Fibroblast of skin of left quadriceps (primary cell): Measurements from ENCODE around the gene PRDM1.

Experiments used
- DNase-seq, 2 experiments: peaks; one replicate each; pipeline ENCODE4 v3.0.0-alpha.2; 2013; ENCODE audit warnings: low read depth in 2 of 2

The PRDM1 gene

DNA sequence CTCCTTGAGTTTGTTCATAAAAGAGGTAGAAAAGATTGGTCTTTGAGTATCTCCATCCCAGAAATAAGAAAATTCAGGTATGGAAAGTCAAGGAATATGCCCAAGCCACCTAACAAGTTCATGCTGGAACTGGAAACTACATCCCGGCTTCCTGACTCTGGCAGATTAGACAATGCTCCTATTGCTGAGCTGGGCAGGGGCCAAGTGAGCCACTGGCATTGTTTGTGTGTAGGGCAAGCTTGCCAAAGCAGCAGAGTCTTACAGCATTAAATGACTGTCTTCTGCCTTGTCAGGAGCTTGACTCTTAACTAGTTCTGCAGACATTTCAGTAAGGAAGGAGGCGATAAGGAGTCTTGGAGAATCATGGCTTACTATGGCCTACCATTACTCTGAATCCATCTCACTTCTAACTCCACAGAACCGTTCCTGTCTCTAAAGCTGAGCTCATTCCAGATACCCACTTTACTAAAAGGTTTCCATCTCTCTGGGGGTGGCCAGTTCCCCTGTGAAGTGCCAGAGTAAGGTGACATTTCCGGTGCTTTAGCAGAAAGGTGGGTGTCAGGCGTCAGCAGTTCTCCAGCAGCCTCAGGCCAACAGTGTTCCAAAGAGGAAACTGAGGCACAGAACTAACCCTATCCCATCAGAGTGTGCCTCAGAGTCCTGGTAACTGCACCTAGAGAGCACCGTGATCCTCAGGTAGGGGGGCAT, 30.1 kb downstream of the PRDM1 start:
- DNase-seq: no peak

DNA sequence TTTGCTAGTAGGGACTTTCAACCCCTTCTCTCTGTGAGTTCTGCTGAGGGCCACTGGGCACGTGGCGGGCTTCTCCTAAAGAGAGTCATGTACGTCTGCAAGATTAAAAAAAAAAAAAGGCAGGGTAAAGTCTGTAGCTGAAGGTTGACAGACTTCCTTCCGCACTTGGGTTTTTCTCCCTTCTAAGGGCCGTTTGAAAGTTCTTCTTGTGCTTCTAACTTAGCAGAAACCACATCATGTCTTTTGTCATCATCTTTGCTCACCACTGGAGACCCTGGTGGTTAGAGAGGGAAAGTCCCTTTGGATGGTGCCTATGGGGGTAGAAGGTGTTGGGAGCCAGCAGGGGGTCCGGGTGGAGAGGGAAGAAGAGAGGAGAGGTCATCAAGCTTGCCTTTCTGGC, 31.4 kb downstream of the PRDM1 start:
- no peak for DNase-seq

DNA sequence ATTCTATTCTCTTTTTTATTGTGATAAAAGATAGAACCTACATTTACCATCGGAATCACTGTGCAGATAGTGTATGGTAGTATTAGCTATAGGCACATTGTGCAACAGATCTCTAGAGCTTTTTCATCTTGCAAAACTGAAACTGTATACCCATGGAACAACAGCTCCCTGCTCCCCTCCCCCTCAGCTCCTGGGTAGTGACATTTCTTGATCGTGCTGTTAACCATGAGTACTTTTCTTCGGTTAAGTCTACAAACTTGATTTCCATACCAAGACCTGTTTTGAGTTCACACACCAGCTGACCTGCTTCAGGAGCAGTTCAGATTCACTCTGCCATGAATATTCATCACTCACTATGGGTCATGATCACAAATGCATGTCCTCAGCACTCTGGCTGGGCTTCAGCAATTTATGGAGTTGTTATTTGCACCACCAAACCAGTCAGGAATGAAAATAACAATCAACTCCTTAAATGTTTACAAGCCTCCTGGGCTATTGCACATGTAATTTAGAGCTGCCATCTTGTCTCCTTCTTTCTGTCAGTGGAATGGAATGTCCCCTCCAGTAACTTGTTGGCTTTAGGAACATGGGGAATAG, 32.8 kb downstream of the PRDM1 start:
- DNase-seq: no peak

DNA sequence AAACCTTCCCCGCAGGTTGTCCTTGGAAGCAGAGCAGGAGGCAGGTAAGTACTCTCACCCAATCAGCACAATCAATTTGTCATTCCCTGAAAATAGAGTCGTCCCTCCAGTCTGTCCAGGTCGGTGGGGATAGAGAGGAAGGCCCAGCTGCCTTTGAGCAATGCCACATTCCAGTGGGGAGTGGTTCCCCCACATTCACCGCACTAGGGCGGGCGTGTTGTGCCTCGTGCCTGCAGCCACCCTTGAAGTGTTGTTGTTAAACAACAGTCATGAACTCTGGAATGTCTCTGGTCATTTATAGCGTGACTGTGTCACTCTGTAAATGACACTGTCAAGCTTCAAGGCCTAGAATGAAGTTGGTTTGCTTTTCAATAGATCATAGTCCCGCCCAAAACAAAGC, 33.4 kb downstream of the PRDM1 start:
- no peak for DNase-seq

DNA sequence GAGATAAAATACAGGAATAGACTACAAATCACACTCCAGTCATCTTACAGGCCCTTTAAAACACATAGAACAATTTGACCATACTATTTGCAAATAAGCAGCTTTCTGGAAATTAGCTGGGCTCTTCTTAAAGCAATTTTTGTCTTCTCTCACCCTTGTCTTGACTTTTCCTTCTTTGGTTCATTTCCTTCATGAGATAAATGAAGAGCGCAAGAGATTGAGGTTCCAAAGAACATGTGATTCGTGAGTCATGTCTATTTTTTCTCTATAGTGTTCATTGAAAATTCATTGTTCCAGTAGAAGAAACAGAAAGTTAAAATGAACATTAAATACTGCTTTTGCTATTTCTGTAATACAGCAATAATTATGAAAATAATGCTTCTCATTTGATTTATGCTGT, 33.9 kb downstream of the PRDM1 start:
- no peak for DNase-seq

DNA sequence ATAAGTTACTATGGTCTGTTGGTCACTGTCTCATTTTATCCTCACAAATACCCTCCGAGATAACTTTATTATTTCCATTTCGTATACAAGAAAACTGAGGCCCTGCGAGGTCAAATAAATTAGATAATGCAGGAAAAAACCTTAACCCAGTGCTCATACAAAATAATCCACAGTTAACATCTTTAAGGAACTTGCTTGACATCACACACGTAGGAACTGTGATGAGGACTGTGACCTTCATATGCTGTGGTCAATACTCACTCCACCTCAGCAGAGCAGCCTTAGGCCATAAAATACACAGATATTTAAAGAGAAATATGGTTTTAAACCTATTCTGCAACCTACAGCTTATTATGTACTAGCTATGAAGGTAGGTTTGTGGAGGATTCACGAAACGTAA, 34.3 kb downstream of the PRDM1 start:
- no peak for DNase-seq

DNA sequence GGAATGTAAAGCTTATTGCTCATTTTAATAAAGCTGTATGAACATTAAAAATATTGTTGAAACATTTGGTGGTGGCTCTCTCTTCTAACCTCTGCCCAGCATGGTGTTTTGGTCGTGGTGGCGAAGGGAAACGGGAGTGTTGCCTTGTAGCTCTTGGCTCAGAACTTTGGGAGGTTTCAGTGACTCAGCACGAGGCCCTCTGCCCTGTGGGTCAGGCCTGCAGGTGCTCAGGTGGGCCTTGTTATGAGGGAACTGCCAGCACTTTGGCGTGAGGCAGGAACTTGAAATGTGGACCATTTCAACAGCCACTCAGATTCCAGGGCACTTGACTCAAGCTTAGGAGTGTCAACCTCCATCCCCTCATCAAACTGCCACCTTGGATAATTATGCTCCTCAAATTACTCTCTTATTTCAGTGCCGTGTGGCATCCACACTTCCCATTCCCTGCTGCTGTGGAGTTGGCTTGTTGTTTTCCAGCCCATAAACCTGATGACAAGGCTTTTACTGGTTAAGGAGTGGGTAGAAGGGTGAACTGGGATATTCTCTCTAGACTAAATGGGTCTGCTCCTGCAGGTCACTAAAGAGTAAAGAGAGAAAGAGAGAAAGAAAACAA, 36.3 kb downstream of the PRDM1 start:
- no peak for DNase-seq

DNA sequence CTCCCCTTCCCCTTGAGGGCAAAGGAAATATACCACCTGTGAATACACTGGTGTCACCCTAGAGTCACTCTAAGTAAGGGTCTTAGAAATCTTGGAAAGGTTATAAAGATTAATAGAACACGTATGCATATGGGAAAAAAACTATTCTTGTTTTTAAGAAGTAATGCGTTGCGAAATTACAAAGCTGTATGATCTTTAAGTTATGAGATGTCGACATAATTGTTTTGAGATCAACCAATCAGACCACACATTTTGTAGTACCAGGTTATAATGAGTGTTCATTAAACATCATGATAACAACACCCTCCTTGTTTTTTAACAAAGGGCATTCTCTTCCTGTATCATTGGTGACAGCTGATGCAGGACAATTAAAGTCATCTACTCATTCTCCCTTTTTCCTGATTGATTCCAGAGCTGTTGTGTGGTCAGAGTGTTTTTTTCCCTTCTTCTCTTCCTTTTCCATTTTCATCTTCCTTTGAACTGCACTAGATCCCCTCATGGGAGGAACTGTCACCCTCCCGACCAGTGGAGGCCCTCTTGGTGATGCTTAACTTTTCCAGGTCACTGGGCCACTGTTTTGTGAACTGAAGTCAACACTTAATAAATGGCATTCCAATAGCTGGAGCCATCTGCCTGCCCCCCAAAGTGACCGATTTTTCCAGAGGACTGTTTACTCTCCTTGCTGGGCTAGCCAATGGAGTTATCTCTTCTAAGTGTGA, 37.0 kb downstream of the PRDM1 start:
- no peak for DNase-seq

DNA sequence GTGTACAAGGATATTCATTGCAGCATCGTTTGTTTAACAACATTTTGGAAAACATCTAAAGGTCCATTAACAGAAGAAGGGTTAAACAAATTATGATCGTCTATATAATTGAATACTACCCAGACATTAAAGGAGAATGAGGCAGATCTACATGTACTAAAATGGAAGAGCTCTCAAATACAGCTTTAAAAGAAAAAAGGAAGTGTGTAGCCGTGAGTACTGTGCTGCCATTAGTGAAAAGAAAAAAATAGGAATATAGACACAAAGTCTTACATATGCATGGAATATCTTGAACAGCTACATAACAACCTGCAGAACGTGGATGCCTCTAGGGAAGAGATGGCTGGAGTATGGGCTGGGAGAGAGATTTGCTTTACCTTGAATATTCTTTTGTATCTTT, 37.9 kb downstream of the PRDM1 start:
- no peak for DNase-seq

DNA sequence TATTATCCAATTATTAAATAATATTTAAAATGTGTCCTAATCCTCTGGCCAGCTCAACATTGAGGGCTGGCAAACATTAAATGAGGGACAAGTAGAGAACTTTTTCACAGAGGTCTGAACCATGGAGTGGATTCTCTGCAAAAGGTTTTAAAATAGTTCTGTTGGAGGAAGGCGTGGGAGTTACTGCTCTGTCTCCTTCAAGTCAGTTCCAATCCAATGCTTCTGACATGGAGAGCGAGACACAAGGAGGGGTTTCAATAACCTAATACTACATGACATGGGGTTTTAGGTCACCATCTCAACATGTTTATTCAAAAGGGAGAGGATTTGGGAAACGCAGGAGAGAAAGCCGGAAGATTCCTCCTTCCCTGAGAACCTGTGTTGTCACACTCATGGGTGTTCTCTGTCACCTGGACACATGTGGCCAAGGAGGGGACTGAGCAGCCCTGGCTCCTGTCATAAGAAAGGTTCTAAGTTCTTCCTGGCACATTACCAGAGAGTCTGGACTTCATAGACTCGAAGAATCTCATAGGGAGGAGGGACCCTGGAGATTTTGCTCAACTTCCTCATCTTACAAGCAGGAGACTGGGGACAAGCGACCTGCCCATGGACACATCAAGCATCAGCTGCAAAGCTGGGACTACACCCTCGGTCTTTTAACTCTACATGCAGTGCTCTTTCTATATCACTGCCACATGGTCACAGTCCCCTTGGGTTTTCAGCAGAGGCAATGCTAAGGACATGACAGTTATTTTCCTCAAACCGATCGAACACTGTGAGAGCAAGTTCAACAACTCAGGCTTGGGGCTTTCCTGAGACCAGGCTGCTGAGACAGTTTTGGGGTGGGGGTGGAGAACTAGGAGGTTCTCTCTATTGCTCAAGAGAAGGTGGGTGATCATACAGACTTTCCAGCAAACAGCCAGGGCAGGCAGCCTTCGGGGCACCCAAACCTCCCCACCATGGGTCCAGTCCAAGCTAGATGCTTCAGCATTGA, 38.6 kb downstream of the PRDM1 start:
- no peak for DNase-seq

DNA sequence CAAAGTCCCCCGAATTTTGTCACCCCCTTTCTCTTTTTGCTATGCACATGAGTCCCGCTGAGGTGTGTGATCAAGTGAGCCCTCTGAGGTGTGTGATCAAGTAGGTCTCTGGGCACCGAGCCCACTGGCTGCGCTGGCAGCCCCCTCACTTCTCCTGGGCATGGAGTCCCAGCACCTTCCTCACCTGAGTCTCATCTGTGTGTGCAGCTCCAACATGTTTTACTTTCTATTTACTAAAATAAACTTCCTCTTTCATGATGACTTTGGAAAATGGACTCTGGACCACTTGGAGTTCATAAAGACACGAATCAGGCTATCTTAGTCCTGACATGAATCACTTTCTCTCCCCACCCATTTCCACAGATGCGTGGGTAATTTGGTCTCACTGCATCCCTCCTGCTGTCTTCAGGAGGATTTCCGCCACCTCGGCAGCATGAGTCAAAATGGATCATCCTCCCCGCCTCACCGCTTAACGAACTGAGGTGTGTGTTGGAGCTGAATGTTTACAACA, 39.8 kb downstream of the PRDM1 start:
- no peak for DNase-seq

DNA sequence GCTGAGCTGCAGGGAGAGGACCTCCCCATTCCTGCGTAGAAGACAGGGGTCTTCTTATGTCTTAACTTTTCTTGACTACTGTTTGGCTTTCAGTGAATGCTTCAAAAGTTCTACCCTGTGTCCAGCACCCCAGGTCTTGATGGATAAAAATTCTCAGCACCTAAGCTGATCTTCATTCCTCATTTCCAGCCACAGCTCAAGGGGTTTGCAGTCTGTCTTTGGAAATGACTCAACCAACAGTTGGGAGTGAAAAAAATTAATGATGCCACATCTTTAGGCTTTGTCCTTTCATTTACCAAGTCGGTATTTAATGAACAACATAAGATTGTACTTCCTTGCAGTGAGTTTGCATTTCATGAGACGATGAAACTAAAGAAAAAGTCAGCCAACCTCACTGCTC, 40.3 kb downstream of the PRDM1 start:
- DNase-seq: no peak

DNA sequence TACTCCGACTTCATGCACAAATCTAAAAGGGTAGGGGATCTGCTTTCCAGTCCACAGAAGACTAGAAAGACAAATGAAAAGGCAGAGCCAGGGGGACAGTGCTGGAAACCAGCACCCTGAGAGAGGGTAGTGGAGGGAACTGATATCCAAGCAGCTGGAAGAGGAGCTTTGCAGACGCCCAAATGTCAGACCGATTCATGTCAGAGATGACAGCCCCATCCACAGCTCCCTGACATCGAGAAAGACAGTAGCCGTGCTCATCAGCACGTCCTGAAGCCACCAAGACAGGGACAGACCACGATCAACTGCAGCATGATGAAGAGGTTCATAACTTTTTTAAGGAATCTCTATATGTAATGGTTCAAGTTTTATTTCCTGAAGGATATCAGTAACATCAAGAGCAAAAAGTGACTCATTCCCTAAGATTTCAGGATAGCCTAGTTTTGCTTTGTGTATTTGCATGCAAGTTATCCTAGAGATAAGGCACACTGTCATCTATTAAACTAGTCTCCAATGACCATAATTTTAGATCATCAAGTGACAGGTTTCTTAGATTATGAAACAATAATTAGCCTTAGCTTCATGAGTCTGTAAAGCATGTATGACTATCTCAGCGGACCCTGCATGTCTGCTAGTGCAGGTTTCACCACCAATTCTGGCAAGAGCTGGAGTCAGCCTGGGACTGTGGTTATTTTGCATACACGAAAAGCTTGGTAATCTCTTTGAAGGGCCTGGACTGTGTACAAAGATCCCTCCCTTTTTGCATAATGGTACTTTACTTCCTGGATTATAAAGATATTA, 43.0 kb downstream of the PRDM1 start:
- peak; percentile 79 to 82 for DNase-seq

DNA sequence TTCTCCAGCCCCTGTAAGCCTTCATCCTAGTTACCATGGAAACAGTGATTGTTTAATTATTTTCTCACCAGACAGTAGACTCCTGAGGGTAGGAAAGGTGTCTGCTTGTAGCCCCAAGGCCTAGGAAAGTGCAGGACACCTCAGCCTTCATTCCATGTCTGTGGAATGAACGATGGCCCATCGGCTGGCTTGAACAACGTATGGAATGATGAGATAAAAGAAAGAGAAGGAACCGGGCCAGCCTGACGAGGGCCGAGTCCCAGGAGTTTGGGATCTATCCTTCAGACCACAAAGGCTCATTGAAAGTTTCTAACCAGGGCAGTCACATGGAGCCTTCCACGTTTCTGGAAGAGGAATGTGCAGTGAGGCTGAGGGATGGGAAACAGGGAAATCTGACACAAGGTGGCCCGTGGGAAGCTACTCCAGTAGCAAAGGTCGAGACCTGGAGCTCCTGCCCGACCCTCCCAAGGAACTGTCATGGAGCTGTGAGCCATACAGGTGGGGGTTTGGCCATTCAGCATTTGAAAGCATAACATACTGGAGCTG, 46.1 kb downstream of the PRDM1 start:
- no peak for DNase-seq

DNA sequence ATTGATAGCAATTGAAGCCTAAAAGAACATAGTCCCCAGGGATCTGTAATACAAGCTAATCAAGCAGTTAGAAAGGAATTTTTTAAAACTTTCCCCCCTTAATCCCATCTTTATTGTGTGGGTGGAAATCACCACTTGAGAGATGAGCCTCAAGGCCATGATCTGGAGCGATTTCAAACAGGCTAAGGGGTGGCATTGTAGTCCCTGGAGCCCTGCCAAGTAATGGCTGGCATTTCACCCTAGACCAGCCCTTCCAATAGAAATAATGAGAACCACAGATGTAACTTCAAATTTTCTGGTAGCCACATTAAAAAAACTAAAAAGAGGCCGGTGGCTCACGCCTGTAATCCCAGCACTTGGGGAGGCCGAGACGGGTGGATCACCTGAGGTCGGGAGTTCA, 46.9 kb downstream of the PRDM1 start:
- DNase-seq: no peak

DNA sequence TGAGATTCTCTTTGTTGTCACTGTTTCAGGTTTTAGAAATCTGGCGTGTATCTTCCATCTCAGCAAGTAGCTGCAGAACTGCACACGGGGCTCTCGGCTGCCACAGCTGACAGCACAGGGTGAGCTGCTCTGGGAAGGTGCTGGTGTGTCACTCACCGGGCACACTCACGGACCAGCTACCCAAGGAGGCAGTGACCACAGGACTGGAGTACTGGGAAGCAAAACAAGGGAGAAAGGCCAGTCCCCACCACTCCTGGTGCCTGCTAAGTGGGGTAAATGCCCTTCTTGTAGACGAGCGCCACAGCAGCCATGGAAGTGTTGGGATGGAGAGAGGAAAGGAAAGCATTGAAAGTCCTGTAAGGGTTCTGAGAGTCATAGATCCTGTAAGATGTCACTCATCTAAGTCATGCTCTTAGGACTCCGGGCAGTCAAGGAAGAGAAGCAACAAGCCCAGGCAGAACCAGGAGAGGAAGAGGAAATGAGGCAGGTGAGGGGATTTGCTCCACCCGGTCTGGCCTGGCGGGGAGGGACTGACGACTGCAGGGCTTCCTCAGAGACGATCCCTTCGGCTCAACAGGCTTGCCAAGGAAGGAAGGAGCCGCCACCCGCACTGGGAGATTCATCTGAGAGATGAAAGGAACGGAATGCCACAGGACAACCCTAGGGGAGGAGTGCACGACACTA, 48.1 kb downstream of the PRDM1 start:
- DNase-seq: no peak

DNA sequence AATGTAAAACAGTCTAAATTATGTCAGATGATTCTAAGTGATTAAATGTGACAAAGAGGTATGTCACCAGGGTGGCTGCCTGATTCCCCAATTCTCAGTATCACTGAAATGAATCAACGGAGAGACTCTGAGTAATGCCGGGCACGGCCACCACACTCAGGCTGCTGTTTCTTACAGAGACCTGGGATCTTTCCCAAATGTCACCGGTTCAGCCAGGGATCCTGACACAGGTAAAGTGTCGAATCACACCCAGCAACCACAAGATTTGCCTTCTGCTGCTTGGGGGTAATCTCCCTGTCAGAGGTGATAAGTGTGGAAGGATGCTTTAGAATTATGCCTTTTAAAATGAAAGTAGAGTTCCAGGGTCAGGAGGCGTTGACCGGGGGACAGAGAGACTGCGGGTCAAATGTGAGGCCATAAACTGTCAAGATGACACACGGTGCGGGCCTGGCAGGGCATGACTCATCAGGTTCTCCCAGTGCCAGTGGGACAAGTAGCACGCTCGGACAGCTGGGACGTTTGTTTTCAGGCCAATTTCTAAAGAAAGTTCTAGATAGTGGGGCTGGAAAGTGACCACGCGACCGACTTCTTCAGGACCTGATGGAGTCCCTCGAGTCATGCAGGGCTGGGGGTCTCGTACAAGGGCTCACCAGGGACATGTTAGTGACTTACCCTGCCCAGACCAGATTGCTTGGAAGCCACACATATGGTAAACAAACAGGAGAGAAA, 48.9 kb downstream of the PRDM1 start:
- no peak for DNase-seq

DNA sequence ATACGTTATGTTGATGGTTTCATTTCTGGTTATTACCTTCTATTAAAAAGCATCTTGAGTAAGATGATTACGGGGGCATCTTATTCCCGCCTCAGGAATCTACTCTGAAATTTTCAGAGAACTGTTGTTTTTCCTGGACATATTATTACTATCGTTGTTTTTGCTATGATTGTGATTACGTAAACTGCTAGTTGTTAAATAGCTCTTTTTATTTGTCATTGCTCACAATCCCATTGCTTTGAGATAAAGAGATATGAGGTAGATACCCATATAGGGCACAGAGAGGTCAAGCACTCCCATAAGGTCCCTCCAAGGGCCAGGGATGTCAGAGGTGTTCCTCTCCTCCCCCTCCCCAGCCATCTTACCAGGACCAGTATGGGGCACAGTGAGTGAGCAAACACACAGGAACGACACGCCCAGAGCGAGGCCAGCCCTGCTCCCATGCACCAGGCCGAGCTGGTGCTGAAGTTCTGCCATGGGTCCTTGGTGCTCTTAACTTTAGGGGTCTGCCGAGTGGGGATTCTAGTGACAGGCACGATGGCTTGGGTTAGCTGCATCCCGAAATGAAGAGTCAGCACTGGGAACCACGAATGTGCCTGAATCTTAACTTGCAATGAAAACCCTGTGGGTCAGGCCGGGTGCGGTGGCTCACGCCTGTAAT, 49.9 kb downstream of the PRDM1 start:
- DNase-seq: no peak
